OCI-LY7 (cell line): Measurements from ENCODE around the gene SH2D3A.
"Not testable (repeated sequence)": the region's sequence is repeated elsewhere in the genome, so short reads cannot be mapped to it uniquely, and the experiment has no call there.

Source experiments
- EZH2phosphoT487 ChIP-seq: fragments of 200-600 bp; sonication (generic); IDR thresholded peaks from 2 replicates; pipeline ENCODE4 v1.6.1; 2018; ENCODE audit warnings: low read depth, borderline replicate concordance, mild to moderate bottlenecking, mixed run types, antibody characterized with exemption, low read length, moderate library complexity, mixed read lengths
- TF ChIP-seq, protein P1 (sequence below): fragments of 200-600 bp; sonication (generic); conservative IDR thresholded peaks from 2 replicates; pipeline ENCODE4 v1.5.1; 2014; ENCODE audit warnings: mild to moderate bottlenecking, antibody characterized with exemption, low read length, moderate library complexity, mixed read lengths

GRCh38 chr19:6708913-6709312, 58.3 kb downstream of the SH2D3A start:
- TF ChIP-seq, protein P1, sequence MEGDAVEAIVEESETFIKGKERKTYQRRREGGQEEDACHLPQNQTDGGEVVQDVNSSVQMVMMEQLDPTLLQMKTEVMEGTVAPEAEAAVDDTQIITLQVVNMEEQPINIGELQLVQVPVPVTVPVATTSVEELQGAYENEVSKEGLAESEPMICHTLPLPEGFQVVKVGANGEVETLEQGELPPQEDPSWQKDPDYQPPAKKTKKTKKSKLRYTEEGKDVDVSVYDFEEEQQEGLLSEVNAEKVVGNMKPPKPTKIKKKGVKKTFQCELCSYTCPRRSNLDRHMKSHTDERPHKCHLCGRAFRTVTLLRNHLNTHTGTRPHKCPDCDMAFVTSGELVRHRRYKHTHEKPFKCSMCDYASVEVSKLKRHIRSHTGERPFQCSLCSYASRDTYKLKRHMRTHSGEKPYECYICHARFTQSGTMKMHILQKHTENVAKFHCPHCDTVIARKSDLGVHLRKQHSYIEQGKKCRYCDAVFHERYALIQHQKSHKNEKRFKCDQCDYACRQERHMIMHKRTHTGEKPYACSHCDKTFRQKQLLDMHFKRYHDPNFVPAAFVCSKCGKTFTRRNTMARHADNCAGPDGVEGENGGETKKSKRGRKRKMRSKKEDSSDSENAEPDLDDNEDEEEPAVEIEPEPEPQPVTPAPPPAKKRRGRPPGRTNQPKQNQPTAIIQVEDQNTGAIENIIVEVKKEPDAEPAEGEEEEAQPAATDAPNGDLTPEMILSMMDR = not testable (repeated sequence)
- not testable (repeated sequence) for TF ChIP-seq EZH2phosphoT487
